MV-4-11 (cell line): ENCODE measurements around the gene MYO9A.

Source experiments
- DNase-seq: peaks from one replicate; lab custom pipeline; 2025; lab: John Stamatoyannopoulos, UW

The MYO9A gene

DNA sequence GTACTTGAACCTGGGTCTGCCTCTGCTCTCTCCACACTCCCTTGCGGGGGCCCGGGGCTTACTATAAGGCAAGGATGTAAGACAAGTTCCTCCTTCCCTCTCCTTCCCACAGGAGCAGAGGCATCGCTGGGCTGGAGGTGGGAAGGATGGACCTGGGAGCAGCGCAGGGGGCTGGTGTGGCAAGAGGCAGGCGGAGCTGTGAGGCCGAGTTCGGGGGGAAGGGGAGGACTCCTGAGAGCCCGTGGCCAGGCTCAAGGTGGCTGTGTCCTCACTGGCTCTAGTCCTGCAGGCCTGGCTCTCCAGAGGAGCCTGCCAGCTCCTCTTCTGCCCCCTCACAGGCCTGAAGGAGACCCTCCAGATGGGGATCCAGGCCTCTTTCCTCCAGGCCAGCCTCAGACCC, 308.6 kb downstream of the MYO9A start:
- DNase-seq, result no peak

DNA sequence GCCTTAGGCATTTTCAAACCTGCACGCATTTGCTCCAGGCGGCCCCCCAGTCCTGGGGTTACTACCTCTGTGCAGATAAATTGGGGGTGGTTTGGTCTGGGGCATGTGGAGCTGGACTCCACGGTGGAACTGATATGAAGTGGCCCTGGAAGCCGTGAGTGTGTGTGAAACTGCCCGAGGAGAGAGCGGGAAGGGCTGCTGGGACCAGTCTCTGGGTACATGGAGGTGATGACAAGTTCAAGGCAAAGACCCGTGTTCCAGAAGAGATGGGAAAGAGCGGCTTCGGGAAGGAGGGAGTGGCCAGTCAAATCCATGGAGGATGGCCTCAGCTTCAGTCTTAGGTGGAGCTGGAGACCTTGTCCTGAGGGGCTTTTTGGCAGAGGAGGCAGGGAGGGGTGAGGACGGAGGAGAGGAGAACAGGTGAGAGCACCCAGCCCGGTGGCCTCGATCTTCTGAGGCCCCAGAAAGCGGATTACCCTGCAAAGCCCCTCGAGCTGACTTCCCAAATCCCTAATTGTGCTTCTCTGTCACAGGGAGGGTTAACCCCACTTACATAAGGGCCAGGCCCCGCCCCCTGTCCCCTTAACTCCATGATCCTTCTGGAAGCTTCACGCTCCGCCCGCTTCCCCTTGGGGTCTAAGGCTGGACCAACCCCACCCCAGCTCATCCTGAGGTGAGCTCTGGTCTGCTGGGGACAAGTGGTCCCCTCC, 309.5 kb downstream of the MYO9A start:
- no peak for DNase-seq

DNA sequence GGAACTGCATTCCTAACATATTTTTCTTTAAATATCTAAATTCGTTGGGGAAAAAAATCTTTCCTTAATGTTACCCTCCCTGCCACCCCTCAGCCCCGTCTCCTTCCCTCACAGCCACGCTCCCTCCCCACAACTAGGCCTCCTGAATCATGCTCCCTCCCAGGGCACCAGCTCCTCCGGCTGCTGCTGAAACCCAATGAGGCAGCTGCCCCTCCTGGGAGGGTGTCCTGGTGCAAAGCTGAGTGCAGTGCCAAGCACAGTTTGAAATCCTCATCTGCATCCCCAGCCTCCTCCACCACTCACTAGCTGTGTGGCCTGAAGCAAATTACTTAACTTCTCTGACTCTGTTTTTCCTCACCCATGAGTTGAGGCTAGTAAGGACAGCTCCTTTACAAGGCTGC, 310.3 kb downstream of the MYO9A start:
- DNase-seq, result no peak

DNA sequence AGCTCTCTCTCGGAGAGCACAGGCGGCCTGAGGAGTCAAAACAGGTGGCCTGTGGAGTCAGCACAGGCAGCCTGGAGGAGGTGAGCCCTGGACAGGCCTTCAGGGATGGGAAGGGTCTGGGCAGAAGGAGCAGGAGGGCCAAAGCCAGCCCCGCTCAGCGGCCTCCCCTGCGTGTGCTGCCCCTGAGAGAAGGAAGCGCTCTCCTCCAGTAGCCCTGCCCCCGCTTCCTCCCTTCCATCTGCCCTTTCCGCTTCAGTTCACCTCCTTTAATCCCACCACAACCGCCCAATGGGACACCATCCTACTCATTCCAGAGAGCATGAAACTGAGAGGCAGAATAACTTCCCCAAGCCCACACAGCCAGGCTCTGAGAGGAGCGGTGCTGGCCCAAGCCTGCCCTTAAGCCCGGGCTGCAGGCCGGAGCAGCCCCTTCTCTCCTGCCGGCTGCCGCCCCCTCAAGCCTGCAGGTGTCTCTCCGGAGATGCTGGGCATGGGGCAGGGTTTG, 310.8 kb downstream of the MYO9A start:
- DNase-seq, result peak; percentile 44

DNA sequence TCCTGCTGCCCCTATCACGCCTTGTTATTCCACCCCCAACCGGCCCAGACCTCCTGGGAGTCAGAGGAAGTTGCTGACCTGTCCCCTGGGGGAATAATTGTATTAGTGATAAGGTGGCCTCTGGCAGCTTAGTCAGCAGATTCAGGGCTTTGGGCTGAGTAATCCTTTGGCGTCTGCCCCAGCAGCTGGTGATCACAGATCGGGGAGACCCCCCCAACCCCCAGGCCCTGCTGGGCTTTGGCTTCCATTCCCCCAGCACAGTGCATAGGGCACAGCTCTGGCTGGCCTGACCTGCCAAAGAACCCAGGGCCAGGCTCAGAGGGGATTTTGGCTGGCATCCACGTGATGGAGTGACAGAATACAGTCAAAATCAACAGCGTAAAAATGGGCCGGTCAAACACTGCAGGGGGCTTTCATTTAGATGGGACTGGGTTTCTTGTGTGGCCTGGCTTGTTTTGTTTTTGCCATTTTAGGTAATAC, 311.5 kb downstream of the MYO9A start:
- DNase-seq, result no peak

DNA sequence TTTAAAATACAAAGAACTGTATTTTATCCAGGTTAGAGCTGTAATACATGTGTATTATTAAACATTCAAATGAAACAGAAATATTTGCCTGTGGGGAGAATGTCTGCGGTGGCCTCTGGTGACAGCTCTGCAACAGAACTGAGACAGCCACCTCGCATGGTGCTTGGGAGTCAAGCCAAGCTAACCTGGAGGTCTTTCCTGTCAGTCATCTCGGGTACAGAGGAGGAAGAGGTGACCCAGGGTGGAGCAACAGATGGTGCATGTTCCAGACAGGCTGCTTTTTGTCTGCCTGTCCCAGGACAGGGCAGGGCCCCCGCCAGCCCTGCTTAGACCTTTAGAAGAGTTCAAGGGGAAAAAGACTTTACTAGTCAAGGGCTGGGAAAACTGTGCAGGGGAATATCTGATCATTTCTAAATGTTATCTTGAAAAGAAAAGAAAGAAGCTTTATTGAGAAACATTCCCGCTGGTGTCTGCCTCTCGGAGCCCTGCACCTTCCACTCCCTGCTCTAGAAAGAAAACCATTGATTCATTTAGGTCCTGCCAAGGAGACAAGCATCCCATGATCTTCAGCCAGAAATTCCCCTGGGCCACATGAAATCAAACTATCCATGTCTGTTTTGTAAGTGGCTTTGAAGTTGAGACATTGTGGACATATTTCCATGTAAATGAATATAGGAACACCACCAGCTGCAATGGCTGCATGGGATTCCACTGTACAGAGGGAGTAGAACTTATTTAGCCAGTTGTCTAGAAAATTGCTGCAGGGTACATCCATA, 313.1 kb downstream of the MYO9A start:
- DNase-seq, result no peak

DNA sequence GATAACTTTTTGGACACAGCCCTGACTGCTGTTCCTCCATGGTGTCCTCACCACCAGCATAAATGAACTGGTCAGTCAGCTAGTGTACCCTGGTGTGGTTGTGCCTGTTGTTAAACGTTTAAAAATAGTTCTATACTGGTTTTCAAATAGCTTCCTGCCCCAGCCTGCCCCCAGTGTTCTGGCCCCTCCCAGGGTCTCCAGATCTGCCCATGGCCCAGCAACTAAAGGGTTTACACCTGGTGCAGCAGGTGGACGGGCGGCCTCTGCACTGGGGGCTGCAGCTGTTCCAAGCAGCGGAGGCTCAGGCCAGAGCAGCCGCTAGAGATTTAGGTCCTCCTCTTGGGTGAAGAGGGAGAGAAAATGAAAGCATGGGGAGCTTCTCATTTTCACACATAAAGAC, 313.7 kb downstream of the MYO9A start:
- no peak for DNase-seq

DNA sequence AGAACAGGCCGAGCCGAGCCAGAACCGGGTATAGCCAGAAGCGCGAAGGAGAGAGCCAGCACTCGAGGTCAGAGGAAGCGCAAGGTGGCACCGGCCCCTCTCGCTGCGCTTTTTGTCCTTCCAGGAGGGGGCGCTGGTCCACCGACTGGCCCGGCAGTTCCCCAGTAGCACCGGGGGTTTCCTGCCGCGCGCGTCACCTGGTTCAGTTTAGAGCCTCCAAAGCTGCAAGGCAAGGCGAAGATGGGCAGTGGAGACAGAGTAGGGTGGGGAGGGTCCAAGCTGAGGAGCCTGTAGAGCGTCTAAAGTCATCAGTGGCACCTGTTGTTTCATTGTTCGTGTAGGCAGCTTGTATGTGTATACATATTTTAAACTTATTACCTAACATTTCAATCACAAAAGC, 315.2 kb downstream of the MYO9A start:
- no peak for DNase-seq

DNA sequence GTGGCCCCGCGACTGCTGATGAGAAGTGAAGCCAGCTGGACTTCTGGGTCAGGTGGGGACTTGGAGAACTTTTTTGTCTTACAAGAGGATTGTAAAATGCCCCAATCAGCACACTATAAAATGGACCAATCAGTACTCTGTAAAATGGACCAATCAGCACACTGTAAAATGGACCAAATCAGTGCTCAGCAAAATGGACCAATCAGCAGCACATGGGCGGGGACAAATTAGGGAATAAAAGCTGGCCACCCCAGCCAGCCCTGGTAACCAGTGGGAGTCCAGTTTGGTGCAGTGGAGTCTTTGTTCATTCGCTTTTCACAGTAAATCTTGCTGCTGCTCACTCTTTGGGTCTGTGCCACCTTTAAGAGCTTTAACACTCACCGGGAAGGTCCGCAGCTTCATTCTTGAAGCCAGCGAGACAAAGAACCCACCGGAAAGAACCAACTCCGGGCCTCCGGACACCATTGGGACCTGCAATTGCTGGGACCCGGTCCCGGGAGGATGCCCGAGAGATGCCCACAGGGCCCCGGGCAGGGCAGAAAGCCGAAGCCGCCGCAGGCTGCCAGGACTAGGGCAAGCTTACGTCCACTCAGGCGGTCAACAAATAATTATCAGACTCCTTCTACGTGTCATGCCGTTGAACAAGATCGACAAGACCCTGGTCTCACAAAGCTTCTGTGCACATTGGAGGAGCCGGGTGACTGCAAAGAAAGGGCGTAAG, 315.9 kb downstream of the MYO9A start:
- no peak for DNase-seq

DNA sequence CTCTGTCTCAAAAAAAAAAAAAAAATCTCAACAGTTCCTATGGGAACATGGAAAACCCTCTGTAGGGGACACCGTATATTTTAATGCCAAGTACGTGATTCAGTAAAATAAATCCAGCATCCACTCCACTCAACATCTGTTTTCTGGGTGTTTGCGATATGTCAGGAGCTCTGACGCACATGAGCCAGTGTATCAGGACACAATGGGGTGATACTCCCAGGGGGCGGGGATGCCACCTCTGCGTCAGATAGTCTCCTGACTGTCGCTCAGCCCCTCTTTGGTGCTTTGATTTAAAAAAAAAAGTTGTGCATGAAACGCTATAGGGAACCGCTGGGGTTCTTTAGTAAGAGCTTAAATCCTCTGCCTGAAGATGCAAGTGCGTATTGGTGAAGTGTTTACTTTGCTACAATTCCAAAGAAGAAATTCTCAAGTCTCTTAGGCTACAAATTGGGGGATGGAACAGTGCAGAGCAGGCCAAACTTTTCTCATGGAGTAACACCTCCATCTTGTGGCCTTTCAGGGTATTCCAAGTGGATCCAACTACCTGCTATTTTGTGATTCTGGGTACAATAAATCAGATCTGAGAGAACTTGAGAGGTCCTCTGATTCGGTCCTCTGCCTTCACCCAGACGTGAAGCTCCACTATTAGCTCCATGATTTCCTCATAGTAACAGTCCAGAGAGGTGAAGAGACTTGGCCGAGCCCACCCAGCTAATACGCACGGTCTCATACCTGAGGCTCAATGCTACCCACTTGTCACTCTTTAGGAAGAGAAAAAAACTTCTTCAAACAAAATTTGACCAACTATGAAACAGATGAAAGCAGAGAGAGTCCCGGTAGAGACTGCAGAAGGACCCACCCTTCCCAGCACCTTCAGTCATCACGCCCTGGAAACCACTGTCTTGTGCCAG, 316.9 kb downstream of the MYO9A start:
- peak; percentile 34 for DNase-seq

DNA sequence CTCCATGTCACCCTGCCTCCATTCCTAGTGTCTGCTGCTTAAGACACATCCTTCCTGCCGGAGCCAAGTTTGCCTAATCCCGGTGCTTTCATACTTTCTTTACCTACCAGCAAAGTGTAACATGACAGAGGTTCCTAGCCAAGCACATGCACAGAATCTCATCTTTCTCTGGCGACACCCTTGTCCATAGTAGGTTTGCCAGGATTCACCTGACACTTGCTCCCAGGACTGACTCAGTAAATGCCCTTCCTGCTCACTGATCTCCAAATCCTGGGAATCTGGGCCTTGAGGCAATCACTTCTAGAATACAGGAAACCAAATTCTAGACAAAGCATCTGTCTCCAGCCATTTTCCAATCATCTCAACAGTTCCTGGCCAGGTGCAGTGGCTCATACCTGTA, 317.8 kb downstream of the MYO9A start:
- DNase-seq, result no peak

DNA sequence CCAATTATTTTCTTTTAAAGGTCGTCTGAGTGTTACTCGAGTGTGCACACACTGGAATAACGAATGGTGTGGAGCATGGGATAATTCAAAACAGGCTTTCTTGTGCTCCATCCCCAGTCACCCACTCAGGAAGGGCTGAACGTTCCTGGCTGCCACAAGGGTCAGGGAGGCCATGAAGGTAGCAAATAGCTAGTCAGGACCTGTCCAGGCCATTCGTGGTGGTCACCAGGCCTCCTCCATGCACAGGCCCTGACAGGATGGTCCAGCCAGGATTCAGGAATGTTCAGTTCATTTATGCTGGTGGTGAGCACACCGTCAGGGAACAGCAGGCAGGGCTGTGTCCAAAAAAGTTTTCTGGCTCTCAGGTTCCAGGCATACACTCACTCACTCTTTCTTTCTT, 319.3 kb downstream of the MYO9A start:
- no peak for DNase-seq

DNA sequence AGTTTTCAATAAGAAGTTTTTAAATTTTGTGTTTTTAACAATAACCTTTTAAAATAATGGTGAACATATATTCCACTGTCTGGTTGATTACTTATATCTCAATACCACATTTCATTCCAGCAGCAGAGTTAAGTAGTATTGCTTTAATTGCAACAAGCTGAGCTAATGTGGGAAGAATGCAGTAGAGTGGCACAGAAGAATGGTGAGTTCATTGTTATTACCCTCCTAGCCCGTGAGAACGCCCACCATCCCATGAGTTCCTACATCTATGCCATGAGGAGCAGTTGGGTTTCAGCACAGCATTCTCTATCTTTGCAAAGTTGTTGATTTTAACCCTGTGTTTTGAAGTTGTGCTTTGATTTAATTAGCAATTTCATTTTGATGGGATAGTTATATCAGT, 325.4 kb downstream of the MYO9A start:
- DNase-seq, result no peak

DNA sequence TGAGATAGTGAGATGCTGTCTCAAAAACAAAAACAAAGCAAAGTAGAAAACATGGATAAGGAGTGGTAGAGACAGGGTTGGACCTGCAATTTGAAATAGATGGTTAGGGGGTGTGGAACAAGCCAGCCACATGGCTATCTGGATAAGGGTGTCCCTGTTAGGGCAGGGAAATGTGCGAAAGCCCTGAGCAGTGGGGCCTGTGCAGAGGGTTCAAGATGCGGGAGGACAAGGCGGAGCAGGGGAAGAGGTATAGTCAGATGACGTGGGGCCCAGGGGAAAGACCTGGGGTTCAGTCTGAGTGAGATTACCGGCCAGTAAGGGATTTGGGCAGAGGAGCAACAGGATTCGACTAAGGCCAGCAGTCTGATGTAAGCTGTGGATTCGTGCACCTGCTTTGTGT, 326.0 kb downstream of the MYO9A start:
- DNase-seq, result no peak

DNA sequence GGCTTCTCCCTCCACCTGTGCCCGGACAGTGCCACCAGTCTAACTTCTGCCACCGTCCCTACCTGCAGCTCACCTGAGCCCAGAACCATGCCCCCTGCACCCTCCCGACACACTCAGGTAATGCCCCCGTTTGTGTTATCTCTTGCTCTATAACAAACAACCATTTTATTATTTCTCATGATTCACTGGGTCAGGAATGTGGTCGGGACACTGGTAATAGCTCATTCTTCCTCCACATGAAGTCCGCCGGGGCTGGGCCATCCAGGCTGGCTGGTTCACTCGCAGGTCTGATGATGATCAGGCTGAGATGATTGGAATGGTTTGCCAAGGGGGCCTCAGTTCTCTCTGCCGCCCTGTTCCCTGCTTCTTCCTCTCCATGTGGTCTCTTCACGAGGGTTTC, 327.9 kb downstream of the MYO9A start:
- no peak for DNase-seq

DNA sequence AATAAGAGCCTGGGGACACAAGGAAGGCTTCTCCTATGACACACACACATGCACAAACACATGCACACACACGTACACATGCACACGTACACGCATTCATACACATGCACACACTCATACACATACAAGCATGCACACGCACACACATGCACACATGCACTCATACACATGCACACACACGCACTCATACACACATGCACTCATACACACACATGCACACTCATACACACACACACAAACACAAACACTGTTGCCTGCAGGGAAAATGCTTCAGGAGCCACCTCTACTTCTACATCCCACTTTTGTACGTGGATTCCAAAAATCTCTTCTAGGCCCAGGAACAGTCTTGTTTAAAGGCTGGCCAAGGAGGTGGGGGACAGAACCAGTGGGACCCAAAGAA, 328.3 kb downstream of the MYO9A start:
- no peak for DNase-seq

DNA sequence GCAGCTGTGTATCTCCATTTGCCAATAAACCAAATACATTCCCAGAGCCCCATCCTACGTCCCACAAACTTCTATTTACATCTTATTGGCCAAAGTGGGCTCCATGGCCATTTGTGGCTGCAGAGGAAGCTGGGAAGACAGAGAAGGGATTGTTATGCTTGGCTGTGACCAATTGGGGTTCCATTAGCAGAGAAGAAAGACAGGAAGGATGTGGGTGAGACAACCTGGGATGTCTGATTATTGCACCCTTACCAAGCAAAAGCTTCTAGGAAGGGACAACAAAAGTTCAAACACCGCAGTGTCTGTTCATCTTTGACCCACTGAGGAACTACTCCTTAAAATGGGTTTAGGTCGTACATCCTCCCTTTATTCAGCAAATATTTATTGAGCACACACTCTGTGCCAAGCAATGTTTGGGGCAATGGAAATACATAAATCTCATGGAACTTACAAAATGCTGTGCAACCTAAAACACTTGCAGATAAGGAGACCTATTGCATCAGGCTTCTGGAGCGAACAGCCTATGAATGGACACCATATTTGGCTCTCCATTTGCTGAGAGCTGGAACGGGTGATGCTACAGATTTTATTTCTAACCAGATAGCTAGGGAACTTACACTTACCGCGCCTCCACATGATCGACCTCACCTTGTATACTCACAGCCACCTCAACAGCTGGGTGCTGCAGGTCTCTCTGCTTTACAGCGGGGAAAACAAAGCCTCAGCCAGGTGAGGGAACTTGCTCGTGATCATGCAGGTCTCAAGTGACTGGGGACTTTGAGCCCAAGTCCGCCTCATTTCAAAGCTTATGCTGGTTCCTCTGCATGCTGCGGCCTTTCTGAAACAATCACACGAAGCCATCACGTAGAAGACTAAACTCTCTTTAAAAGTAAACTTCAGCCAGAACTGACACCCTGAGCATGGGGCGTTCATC, 329.0 kb downstream of the MYO9A start:
- DNase-seq, result no peak

DNA sequence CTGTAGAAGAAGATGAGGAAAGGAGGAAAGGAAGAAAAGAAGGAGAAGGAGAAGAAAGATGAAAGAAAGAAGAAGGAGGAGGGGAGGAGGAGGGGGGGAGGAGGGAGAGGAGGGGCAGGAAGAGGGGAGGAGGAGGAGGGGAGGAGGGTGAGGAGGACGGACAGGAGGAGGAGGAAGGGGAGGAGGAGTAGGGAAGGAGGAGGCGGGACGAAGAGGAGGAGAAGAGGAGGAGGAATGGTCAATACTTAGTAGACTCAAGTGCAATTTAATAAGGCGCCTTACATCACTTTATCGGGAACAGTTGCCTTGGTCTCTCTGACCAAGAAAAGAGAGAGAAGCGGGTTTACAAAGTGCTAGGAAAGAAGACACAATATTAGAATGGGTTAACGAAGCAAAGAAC, 331.3 kb downstream of the MYO9A start:
- DNase-seq, result no peak

DNA sequence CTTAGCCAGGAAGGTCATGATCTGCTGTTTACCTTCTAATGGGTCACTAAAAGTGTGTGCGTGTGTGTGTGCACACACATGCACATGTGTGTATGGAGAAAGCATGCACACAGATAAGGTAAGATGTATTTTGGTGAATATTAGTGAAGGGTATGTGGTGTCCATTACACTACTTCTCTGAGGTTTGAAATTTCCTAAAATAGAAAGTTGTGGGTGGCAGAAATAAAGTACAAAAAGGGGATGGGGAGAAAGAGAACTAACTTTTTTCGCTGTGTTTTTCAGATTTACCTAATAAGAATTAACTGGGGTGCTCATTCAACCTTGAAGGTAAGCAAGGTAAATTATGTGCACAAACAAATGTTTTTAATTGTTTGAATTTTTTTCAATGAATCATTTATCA, 332.0 kb downstream of the MYO9A start:
- no peak for DNase-seq

DNA sequence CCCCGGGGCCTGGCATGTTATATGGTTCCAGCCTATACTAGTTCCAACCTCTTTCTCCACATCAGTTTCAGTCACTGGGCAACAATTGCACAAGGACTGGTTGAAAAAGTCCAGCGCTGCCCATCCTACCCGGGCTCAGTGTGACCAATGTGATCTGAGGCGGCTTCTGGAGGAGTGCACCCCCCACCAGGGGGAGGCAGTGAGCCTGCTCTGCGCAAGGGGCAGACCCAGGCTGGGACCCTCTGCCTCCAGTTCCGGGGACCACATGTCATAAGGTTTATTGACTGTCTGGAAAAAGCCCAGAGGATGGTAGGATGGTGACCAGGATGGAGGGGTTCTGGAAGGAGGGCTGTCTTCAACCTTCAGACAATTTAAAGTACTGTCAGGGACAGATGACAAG, 333.2 kb downstream of the MYO9A start:
- DNase-seq, result no peak
